HUDEP-2 (cell line): ENCODE measurements around the gene SLC5A1.
"Not testable (repeated sequence)": the region's sequence is repeated elsewhere in the genome, so short reads cannot be mapped to it uniquely, and the experiment has no call there.

Source experiments
- DNase-seq, 76 experiments: peaks; one replicate each; lab custom pipeline; 2025; ENCODE audit not compliant: unreplicated experiment in 76 of 76; lab: John Stamatoyannopoulos, UW

Gene SLC5A1

GRCh38 chr22:32083000-32083399, 39.9 kb downstream of the SLC5A1 start:
- no peak for DNase-seq

GRCh38 chr22:32083814-32084213, 40.8 kb downstream of the SLC5A1 start:
- no peak for DNase-seq

- DNase-seq: no peak
Measured at GRCh38 chr22:32088084-32088483, 45.0 kb downstream of the SLC5A1 start.

GRCh38 chr22:32097018-32097417, 54.0 kb downstream of the SLC5A1 start:
- DNase-seq: no peak

- DNase-seq: no peak
Measured at GRCh38 chr22:32097881-32098499, 54.9 kb downstream of the SLC5A1 start.

GRCh38 chr22:32100711-32101110, 57.6 kb downstream of the SLC5A1 start:
- no peak for DNase-seq

- no peak for DNase-seq
Measured at GRCh38 chr22:32103658-32104315, 60.7 kb downstream of the SLC5A1 start.

GRCh38 chr22:32106930-32107329, 63.9 kb downstream of the SLC5A1 start:
- DNase-seq: peak in 5 of 76 experiments; percentile 2 to 17 (median 7)

GRCh38 chr22:32112380-32112779, 69.3 kb downstream of the SLC5A1 start:
- no peak for DNase-seq

- DNase-seq: no peak
Measured at GRCh38 chr22:32119568-32120235, 76.6 kb downstream of the SLC5A1 start.

GRCh38 chr22:32120603-32121002, 77.5 kb downstream of the SLC5A1 start:
- DNase-seq: no peak

- DNase-seq: no peak
Measured at GRCh38 chr22:32122899-32123298, 79.8 kb downstream of the SLC5A1 start.

GRCh38 chr22:32123657-32124056, 80.6 kb downstream of the SLC5A1 start:
- no peak for DNase-seq

- DNase-seq: no peak
Measured at GRCh38 chr22:32127904-32128303, 84.8 kb downstream of the SLC5A1 start.

GRCh38 chr22:32130464-32130863, 87.4 kb downstream of the SLC5A1 start:
- DNase-seq: no peak

GRCh38 chr22:32132126-32132525, 89.1 kb downstream of the SLC5A1 start:
- DNase-seq: no peak

GRCh38 chr22:32132783-32133182, 89.7 kb downstream of the SLC5A1 start:
- no peak for DNase-seq

GRCh38 chr22:32134796-32135195, 91.7 kb downstream of the SLC5A1 start:
- not testable (repeated sequence) for DNase-seq

- not testable (repeated sequence) for DNase-seq
Measured at GRCh38 chr22:32135958-32136357, 92.9 kb downstream of the SLC5A1 start.

- DNase-seq: not testable (repeated sequence)
Measured at GRCh38 chr22:32136881-32137280, 93.8 kb downstream of the SLC5A1 start.

- DNase-seq: not testable (repeated sequence)
Measured at GRCh38 chr22:32137731-32138324, 94.8 kb downstream of the SLC5A1 start.
